Upper lobe of left lung (tissue), 6 donors: ENCODE data around the gene MEPCE. TPM values are rescaled to one million over a fixed set of nuclear protein-coding genes. Genes with fewer than 3 reads are reported as not detected.
A peak's percentile ranks its signal among the peaks of the same experiment; 100 is the strongest.

Experiments
- ATAC-seq, 2 donors: fragments of 200-7000 bp; cut with Tn5 transposase; one replicate each; pipeline ENCODE4 v1.9.1; 2022; ENCODE audit warnings: mild to moderate bottlenecking in 2 of 2, moderate library complexity in 2 of 2; ENCODE audit not compliant: low FRiP score in 2 of 2
- DNase-seq, 2 donors: peaks; one replicate each; pipeline ENCODE4 v3.0.0-alpha.2; 2019 to 2020
- H3K27ac ChIP-seq, 4 donors: fragments of 200-600 bp; sonication (generic); one replicate each; pipeline ENCODE4 v1.5.1; 2016 to 2019
- H3K27me3 ChIP-seq, 4 donors: fragments of 200-600 bp; sonication (generic); one replicate each; pipeline ENCODE4 v1.5.1; 2017 to 2019
- H3K36me3 ChIP-seq, 4 donors: fragments of 200-600 bp; sonication (generic); one replicate each; pipeline ENCODE4 v1.5.1; 2016 to 2019
- H3K4me1 ChIP-seq, 4 donors: fragments of 200-600 bp; sonication (generic); one replicate each; pipeline ENCODE4 v1.5.1; 2018 to 2019
- H3K4me3 ChIP-seq, 4 donors: fragments of 200-600 bp; sonication (generic); one replicate each; pipeline ENCODE4 v1.5.1; 2017 to 2019; ENCODE audit warnings: mild to moderate bottlenecking in 2 of 4, moderate library complexity in 1 of 4
- H3K9me3 ChIP-seq, 4 donors: fragments of 200-600 bp; sonication (generic); one replicate each; pipeline ENCODE4 v1.5.1; 2018 to 2019
- EP300 ChIP-seq, 4 donors: sonication (generic); formaldehyde crosslinking; IDR thresholded peaks; one replicate each; pipeline ENCODE4 v1.5.1; 2017; ENCODE audit warnings: antibody characterized with exemption in 4 of 4, control low read depth in 2 of 4
- POLR2A ChIP-seq, 4 donors: fragments of 450-650 bp; IDR thresholded peaks; one replicate each; pipeline ENCODE4 v1.5.1; 2016 to 2017; ENCODE audit warnings: antibody characterized with exemption in 4 of 4, mild to moderate bottlenecking in 2 of 4
- POLR2AphosphoS5 ChIP-seq, 2 donors: sonication (generic); formaldehyde crosslinking; IDR thresholded peaks; one replicate each; pipeline ENCODE4 v1.5.1; 2017; ENCODE audit warnings: antibody characterized with exemption in 2 of 2
- WGBS, 2 donors: methylation state at CpG; one replicate each; pipeline ENCODE4 v1.1.5; 2017 to 2018; 5-methylcytosine and 5-hydroxymethylcytosine counted together
- total RNA-seq, 6 donors: library from RNA; depleted of rRNA in 4 of 6; stranded (reverse); fragments of >200 nt in 4 of 6; gene quantifications; one replicate each; pipeline versions ENCODE4 v1.1.0 to v1.2.1, GENCODE V29; 2016 to 2021
- TF ChIP-seq, protein P1 (sequence below), 6 experiments: fragments of 450-650 bp in 4 of 6; fragments of 200-600 bp in 2 of 6; sonication (generic) in 2 of 6; IDR thresholded peaks; one replicate each; pipeline ENCODE4 v1.5.1; 2016 to 2019; ENCODE audit warnings: antibody characterized with exemption in 6 of 6
- donor health status: DM: no; HTN: no; CAD: no; lungs with moderate emphysema.
- donor health status: DM: no; HTN: yes; CAD: no; lungs with severe emphysema.

Gene MEPCE
- total RNA-seq, 6 donors from 2014 or later = 19.3 to 45.4 (median 37.9) TPM

GRCh38 chr7:100428967-100429636 is 529 bp upstream of the MEPCE start:
- no peaks in the 10 kb centered on the region for H3K27me3 ChIP-seq
- peak; percentile 100 for DNase-seq
- peaks cover 4 to 24% (median 19%) of the 10 kb centered on the region in 4 donors for H3K36me3 ChIP-seq
- ATAC-seq = peak; percentile 91 to 95
- H3K27ac ChIP-seq = peak overlapping the region; percentile 98 to 100 (median 100)
- peaks cover 23 to 45% (median 26%) of the 10 kb centered on the region in 4 donors for H3K4me1 ChIP-seq
- peaks cover 0 to 6% (median 0%) of the 10 kb centered on the region in 4 donors for H3K9me3 ChIP-seq
- WGBS, 2 donors = 0 to 2% methylated on average over 15 to 40 of the region's 40 CpGs
- peak overlapping the region; percentile 61 to 94 (median 91) for H3K4me3 ChIP-seq
- TF ChIP-seq EP300 (IDR thresholded peaks at IDR 0.05) = peak in 1 of 4 donors; percentile 72
- peak in 2 of 4 donors; percentile 86 for TF ChIP-seq POLR2A (IDR thresholded peaks at IDR 0.05)
- TF ChIP-seq, protein P1, sequence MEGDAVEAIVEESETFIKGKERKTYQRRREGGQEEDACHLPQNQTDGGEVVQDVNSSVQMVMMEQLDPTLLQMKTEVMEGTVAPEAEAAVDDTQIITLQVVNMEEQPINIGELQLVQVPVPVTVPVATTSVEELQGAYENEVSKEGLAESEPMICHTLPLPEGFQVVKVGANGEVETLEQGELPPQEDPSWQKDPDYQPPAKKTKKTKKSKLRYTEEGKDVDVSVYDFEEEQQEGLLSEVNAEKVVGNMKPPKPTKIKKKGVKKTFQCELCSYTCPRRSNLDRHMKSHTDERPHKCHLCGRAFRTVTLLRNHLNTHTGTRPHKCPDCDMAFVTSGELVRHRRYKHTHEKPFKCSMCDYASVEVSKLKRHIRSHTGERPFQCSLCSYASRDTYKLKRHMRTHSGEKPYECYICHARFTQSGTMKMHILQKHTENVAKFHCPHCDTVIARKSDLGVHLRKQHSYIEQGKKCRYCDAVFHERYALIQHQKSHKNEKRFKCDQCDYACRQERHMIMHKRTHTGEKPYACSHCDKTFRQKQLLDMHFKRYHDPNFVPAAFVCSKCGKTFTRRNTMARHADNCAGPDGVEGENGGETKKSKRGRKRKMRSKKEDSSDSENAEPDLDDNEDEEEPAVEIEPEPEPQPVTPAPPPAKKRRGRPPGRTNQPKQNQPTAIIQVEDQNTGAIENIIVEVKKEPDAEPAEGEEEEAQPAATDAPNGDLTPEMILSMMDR (IDR thresholded peaks at IDR 0.05) = peak; percentile 18 to 86 (median 71)
- peak; percentile 80 to 86 for TF ChIP-seq POLR2AphosphoS5 (IDR thresholded peaks at IDR 0.05)

- DNase-seq = peak in 1 of 2 donors; percentile 71
- no peak for ATAC-seq
- Histone ChIP-seq H3K9me3 (peaks cover 0 to 6% (median 0%) of the 10 kb centered on the region in 4 donors), H3K4me1 (peaks cover 32 to 61% (median 39%) of the 10 kb centered on the region in 4 donors), H3K27me3 (no peaks in the 10 kb centered on the region), H3K4me3 (peak overlapping the region; percentile 72 to 94 (median 91)), H3K27ac (peak overlapping the region; percentile 98 to 100 (median 100)), H3K36me3 (peaks cover 5 to 32% (median 26%) of the 10 kb centered on the region in 4 donors)
- 24 to 26% methylated on average over 13 to 28 of the region's 31 CpGs for WGBS, 2 donors
- TF ChIP-seq POLR2AphosphoS5 (IDR thresholded peaks at IDR 0.05) = no peak
- TF ChIP-seq, protein P1 (IDR thresholded peaks at IDR 0.05) = no peak
- TF ChIP-seq POLR2A (IDR thresholded peaks at IDR 0.05) = no peak
- no peak for TF ChIP-seq EP300 (IDR thresholded peaks at IDR 0.05)
These were observed 1.1 kb downstream of the MEPCE start for GRCh38 chr7:100430493-100431285.

- DNase-seq (no peak), ATAC-seq (no peak)
- Histone ChIP-seq H3K27ac (peak overlapping the region; percentile 20 to 100 (median 99)), H3K4me3 (peak overlapping the region in 3 of 4 donors; percentile 89 to 94 (median 93)), H3K36me3 (peaks cover 5 to 32% (median 26%) of the 10 kb centered on the region in 4 donors), H3K4me1 (peaks cover 32 to 61% (median 39%) of the 10 kb centered on the region in 4 donors), H3K9me3 (peaks cover 0 to 6% (median 0%) of the 10 kb centered on the region in 4 donors), H3K27me3 (no peaks in the 10 kb centered on the region)
- no peak for TF ChIP-seq EP300 (IDR thresholded peaks at IDR 0.05)
- no peak for TF ChIP-seq POLR2AphosphoS5 (IDR thresholded peaks at IDR 0.05)
- no peak for TF ChIP-seq POLR2A (IDR thresholded peaks at IDR 0.05)
- TF ChIP-seq, protein P1 (IDR thresholded peaks at IDR 0.05) = no peak
- WGBS, 2 donors = 87 to 89% methylated on average over 14 to 23 of the region's 23 CpGs
These were observed 1.7 kb downstream of the MEPCE start for GRCh38 chr7:100431286-100431735.

GRCh38 chr7:100432053-100432452 is 2.4 kb downstream of the MEPCE start:
- DNase-seq (no peak), ATAC-seq (no peak)
- H3K27me3 ChIP-seq = no peaks in the 10 kb centered on the region
- H3K36me3 ChIP-seq = peaks cover 5 to 32% (median 26%) of the 10 kb centered on the region in 4 donors
- no peak overlapping the region for H3K4me3 ChIP-seq
- peaks cover 0 to 6% (median 0%) of the 10 kb centered on the region in 4 donors for H3K9me3 ChIP-seq
- TF ChIP-seq POLR2AphosphoS5 (IDR thresholded peaks at IDR 0.05) (no peak), EP300 (IDR thresholded peaks at IDR 0.05) (no peak), POLR2A (IDR thresholded peaks at IDR 0.05) (no peak)
- TF ChIP-seq, protein P1 (IDR thresholded peaks at IDR 0.05) = no peak
- WGBS, 2 donors = 86 to 87% methylated on average over 4 of the region's 4 CpGs
- H3K4me1 ChIP-seq = peaks cover 32 to 67% (median 41%) of the 10 kb centered on the region in 4 donors
- H3K27ac ChIP-seq = peak overlapping the region in 2 of 4 donors; percentile 27 to 100
